ENCODE measurements around the gene AP1G2. TPM values are rescaled to one million over a fixed set of nuclear protein-coding genes. Genes with fewer than 3 reads are reported as not detected.
"Not testable (repeated sequence)": the region's sequence is repeated elsewhere in the genome, so short reads cannot be mapped to it uniquely, and the experiment has no call there.

Gene AP1G2
- total and polyA plus RNA-seq, 12 donors = 6.6 to 58.5 (median 10.8) TPM

DNA sequence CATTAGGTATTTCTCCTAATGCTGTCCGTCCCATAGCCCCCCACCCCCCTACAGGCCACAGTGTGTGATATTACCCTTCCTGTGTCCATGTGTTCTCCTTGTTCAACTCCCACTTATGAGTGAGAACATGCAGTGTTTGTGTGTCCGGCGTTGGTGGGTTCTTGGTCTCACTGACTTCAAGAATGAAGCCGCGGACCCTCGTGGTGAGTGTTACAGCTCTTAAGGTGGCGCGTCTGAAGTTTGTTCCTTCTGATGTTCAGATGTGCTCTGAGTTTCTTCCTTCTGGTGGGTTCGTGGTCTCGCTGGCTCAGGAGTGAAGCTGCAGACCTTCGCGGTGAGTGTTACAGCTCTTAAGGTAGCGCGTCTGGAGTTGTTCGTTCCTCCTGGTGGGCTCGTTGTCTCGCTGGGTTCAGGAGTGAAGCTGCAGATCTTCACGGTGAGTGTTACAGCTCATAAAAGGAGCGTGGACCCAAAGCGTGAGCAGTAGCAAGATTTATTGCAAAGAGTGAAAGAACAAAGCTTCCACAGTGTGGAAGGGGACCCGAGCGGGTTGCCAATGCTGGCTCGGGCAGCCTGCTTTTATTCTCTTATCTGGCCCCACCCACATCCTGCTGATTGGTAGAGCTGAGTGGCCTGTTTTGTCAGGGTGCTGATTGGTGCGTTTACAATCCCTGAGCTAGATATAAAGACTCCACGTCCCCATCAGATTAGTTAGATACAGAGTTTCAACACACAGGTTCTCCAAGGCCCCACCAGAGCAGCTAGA is 16.4 kb upstream of the AP1G2 start:
- not testable (repeated sequence) for H3K4me3 ChIP-seq, H3K9me3 ChIP-seq, H3K4me1 ChIP-seq, H3K36me3 ChIP-seq, ATAC-seq, DNase-seq, H3K27ac ChIP-seq
- WGBS, 2 donors = 84% methylated on average over 24 to 25 of the region's 25 CpGs
- intact Hi-C loops (cut with DNase I) = loop anchor here in 1 of 10 donors (10.0 kb wide), 1 partner anchor 351 kb away; no protein-coding TSS in a partner anchor
- H3K27me3 ChIP-seq = peaks cover 0 to 42% (median 31%) of the 10 kb centered on the region in 7 donors

DNA sequence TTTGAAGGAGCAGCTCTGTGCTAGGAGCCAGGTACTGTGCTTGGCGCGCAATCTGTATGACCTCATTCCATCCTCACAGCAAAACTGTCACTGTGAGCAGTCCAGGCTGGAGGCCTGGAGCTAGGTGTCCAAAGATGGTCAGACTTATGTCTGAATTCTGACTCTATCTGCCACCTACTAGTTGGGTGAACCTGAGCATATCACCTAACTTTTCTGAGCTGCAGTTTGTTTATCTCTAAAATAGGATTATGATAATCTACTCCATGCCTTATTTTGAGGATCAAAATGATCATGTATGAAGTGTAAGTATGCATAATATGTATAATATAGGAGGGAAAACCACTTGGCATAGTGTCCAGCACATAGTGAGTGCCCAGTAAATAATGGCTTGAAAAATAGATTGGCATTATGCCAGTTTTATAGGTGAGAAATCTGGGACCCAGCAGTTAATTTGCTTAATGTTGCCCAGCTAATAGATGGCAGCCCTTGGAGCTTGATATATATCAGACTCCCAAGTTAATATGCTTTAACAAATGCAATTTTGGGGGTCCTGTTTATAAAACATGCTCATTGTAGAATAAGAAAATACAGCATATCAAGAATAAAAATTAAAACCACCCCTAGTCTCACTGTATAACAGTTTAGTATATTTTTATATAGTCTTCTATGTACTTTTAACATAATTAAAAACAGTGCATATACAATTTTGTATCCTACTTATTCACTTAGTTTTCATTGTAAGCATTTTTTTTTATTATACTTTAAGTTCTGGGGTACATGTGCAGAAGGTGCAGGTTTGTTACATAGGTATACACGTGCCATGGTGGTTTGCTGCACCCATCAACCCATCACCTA is 15.5 kb upstream of the AP1G2 start:
- ATAC-seq (no peak), DNase-seq (no peak)
- intact Hi-C loops (cut with DNase I) = loop anchor here in 1 of 10 donors (10.0 kb wide), 1 partner anchor 352 kb away; no protein-coding TSS in a partner anchor
- Histone ChIP-seq H3K4me3 (no peak overlapping the region), H3K9me3 (no peaks in the 10 kb centered on the region), H3K4me1 (no peaks in the 10 kb centered on the region), H3K36me3 (no peaks in the 10 kb centered on the region), H3K27me3 (peaks cover 0 to 50% (median 39%) of the 10 kb centered on the region in 7 donors), H3K27ac (no peak overlapping the region)
- TF ChIP-seq, protein P1, sequence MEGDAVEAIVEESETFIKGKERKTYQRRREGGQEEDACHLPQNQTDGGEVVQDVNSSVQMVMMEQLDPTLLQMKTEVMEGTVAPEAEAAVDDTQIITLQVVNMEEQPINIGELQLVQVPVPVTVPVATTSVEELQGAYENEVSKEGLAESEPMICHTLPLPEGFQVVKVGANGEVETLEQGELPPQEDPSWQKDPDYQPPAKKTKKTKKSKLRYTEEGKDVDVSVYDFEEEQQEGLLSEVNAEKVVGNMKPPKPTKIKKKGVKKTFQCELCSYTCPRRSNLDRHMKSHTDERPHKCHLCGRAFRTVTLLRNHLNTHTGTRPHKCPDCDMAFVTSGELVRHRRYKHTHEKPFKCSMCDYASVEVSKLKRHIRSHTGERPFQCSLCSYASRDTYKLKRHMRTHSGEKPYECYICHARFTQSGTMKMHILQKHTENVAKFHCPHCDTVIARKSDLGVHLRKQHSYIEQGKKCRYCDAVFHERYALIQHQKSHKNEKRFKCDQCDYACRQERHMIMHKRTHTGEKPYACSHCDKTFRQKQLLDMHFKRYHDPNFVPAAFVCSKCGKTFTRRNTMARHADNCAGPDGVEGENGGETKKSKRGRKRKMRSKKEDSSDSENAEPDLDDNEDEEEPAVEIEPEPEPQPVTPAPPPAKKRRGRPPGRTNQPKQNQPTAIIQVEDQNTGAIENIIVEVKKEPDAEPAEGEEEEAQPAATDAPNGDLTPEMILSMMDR (IDR thresholded peaks at IDR 0.05) = no peak
- WGBS, 2 donors = 70 to 76% methylated on average over 3 of the region's 3 CpGs

DNA sequence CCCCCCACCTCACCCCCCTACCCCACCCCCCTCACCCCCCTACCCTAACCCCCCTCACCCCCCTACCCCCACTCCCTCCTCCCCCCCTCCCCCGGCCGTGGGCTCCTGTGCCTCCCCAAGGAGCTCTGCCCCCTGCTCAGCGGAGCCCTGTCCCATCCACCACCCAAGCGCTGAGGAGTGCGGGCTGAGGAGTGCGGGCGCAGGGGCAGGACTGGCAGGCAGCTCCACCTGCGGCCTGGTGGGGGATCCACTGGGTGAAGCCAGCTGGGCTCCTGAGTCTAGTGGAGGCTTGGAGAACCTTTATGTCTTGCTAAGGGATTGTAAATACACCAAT is 13.3 kb upstream of the AP1G2 start:
- H3K4me1 ChIP-seq = peaks cover 0 to 16% (median 9%) of the 10 kb centered on the region in 9 donors
- H3K27me3 ChIP-seq = peaks cover 13 to 61% (median 57%) of the 10 kb centered on the region in 7 donors
- TF ChIP-seq, protein P1 (IDR thresholded peaks at IDR 0.05) = no peak
- ATAC-seq (no peak), DNase-seq (no peak)
- 83 to 95% methylated on average over 6 to 8 of the region's 8 CpGs for WGBS, 2 donors
- H3K27ac ChIP-seq = no peak overlapping the region
- no peaks in the 10 kb centered on the region for H3K36me3 ChIP-seq
- intact Hi-C loops (cut with DNase I) = loop anchor here in 1 of 10 donors (10.0 kb wide), 1 partner anchor 354 kb away; no protein-coding TSS in a partner anchor
- H3K4me3 ChIP-seq = no peak overlapping the region
- no peaks in the 10 kb centered on the region for H3K9me3 ChIP-seq

DNA sequence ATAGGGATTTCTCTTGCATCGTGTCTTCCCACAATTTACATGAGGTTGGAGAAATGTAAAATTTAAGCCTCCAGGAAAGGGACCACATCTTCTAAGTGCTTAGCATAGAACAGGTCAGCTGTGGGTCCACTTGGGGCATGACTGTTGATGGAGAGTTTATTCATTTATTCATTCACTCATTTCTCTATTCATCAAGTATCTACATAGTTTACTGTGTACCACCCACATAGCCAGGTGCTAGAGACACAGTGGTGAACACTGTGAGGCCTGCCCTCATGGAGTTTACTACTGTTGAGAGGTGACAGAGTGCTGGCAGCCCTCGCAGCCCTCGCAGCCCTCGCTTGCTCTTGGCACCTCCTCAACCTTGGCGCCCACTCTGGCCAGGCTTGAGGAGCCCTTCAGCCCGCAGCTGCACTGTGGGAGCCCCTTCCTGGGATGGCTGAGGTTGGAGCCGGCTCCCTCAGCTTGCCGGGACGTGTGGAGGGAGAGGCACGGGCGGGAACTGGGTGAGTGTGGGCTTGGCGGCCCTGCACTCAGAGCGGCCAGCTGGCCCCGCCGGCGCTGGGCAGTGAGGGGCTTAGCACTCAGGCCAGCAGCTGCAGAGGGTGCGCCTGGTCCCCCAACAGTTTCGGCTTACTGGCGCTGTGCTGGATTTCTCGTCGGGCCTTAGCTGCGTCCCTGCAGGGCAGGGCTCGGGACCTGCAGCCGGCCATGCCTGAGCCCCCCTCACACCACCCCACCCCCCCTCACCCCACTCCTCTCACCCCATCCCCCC is 12.7 kb upstream of the AP1G2 start:
- H3K27ac ChIP-seq = no peak overlapping the region
- no peaks in the 10 kb centered on the region for H3K9me3 ChIP-seq
- no peak for DNase-seq
- TF ChIP-seq, protein P1 (IDR thresholded peaks at IDR 0.05) = no peak
- H3K4me1 ChIP-seq = peaks cover 0 to 16% (median 9%) of the 10 kb centered on the region in 9 donors
- 89 to 92% methylated on average over 24 of the region's 24 CpGs for WGBS, 2 donors
- H3K36me3 ChIP-seq = no peaks in the 10 kb centered on the region
- intact Hi-C loops (cut with DNase I) = loop anchor here in 1 of 10 donors (10.0 kb wide), 1 partner anchor 354 kb away; no protein-coding TSS in a partner anchor
- H3K27me3 ChIP-seq = peaks cover 19 to 67% (median 59%) of the 10 kb centered on the region in 7 donors
- no peak overlapping the region for H3K4me3 ChIP-seq
- no peak for ATAC-seq

Data from heart right ventricle (tissue), 16 donors.